ENCODE data around the gene SOHLH1.

Gene SOHLH1, protein sequence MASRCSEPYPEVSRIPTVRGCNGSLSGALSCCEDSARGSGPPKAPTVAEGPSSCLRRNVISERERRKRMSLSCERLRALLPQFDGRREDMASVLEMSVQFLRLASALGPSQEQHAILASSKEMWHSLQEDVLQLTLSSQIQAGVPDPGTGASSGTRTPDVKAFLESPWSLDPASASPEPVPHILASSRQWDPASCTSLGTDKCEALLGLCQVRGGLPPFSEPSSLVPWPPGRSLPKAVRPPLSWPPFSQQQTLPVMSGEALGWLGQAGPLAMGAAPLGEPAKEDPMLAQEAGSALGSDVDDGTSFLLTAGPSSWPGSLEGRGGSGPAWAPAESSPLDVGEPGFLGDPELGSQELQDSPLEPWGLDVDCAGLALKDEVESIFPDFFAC

GRCh38 chr9:135699440-135699839, at the start of gene SOHLH1:
SOHLH1 (minus strand) TSS chr9:135699481; CDS start chr9:135699467, 14 bp downstream.
- Histone ChIP-seq H3K36me3 (ENCODE audit: insufficient read depth, low read length) (no peaks in the 10 kb centered on the region), H3K4me2 (ENCODE audit: insufficient read depth, low read length) (no peak within 1 kb of the TSS), H3K27ac (ENCODE audit: low read length) (no peak within 1 kb of the TSS), H3K4me3 (ENCODE audit: low read depth in 1 of 2, low read length in 2 of 2) (no peak within 1 kb of the TSS), H3K4me1 (ENCODE audit: insufficient read depth, low read length) (no peaks in the 10 kb centered on the region), H4K20me1 (ENCODE audit: insufficient read depth, low read length) (no peaks in the 10 kb centered on the region), H3K79me2 (ENCODE audit: insufficient read depth, low read length) (no peaks in the 10 kb centered on the region), H3K27me3 (ENCODE audit: insufficient read depth, low read length, poor library complexity) (no peaks in the 10 kb centered on the region), H3K9ac (ENCODE audit: low read depth, low read length) (no peak within 1 kb of the TSS), H3K9me3 (ENCODE audit: insufficient read depth, low read length, severe bottlenecking) (no peaks in the 10 kb centered on the region), H2AFZ (ENCODE audit: low read depth, low read length) (no peak within 1 kb of the TSS)
- DNase-seq (no peak), ATAC-seq (ENCODE audit: insufficient read depth, low read depth) (no peak)
- TF ChIP-seq EZH2 (IDR thresholded peaks at IDR 0.05; ENCODE audit: borderline replicate concordance, low read depth, low read length, severe bottlenecking) (no peak), CTCF (IDR thresholded peaks at IDR 0.05; ENCODE audit: borderline replicate concordance, extremely low read depth, low read length, poor library complexity, severe bottlenecking) (no peak)

GRCh38 chr9:135748676-135749075, 49.4 kb upstream of the SOHLH1 start:
- H3K9ac ChIP-seq (ENCODE audit: low read depth, low read length): no peak overlapping the region
- TF ChIP-seq CTCF (IDR thresholded peaks at IDR 0.05; ENCODE audit: borderline replicate concordance, extremely low read depth, low read length, poor library complexity, severe bottlenecking) (no peak), EZH2 (IDR thresholded peaks at IDR 0.05; ENCODE audit: borderline replicate concordance, low read depth, low read length, severe bottlenecking) (no peak)
- H3K79me2 ChIP-seq (ENCODE audit: insufficient read depth, low read length): no peaks in the 10 kb centered on the region
- H4K20me1 ChIP-seq (ENCODE audit: insufficient read depth, low read length): no peaks in the 10 kb centered on the region
- H3K4me1 ChIP-seq (ENCODE audit: insufficient read depth, low read length): no peaks in the 10 kb centered on the region
- H2AFZ ChIP-seq (ENCODE audit: low read depth, low read length): no peak overlapping the region
- H3K9me3 ChIP-seq (ENCODE audit: insufficient read depth, low read length, severe bottlenecking): no peaks in the 10 kb centered on the region
- no peak overlapping the region for H3K27ac ChIP-seq (ENCODE audit: low read length)
- no peaks in the 10 kb centered on the region for H3K27me3 ChIP-seq (ENCODE audit: insufficient read depth, low read length, poor library complexity)
- H3K36me3 ChIP-seq (ENCODE audit: insufficient read depth, low read length): no peaks in the 10 kb centered on the region
- ATAC-seq (ENCODE audit: insufficient read depth, low read depth) (no peak), DNase-seq (no peak)
- no peak overlapping the region for H3K4me2 ChIP-seq (ENCODE audit: insufficient read depth, low read length)
- H3K4me3 ChIP-seq (ENCODE audit: low read depth in 1 of 2, low read length in 2 of 2): no peak overlapping the region

DNA sequence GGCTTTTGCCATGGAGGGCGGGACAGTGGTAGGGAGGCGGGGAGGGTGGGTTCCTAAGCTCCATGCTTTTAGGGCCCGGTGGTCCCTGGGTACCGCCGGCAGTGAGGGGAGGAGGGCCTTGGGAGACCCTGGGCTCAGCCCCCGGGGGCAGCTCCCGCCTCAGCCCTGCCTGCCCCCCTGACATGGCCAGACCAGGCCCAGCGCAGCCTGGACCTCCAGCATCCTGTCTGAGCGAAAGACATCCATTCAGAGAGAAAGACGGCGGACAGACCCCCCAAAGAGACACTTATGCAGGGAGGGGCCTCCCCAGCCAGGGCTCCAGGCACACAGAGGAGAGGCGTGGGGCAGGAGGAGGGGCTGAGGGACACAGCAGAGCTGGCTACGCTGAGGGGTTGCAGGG, 48.0 kb upstream of the SOHLH1 start:
- no peaks in the 10 kb centered on the region for H3K27me3 ChIP-seq (ENCODE audit: insufficient read depth, low read length, poor library complexity)

More for the DNA sequence above, 48.0 kb upstream of the SOHLH1 start:
- H3K9me3 ChIP-seq (ENCODE audit: insufficient read depth, low read length, severe bottlenecking): no peaks in the 10 kb centered on the region
- no peaks in the 10 kb centered on the region for H3K36me3 ChIP-seq (ENCODE audit: insufficient read depth, low read length)
- H3K4me3 ChIP-seq (ENCODE audit: low read depth in 1 of 2, low read length in 2 of 2): no peak overlapping the region
- no peak for ATAC-seq (ENCODE audit: insufficient read depth, low read depth)
- H3K4me2 ChIP-seq (ENCODE audit: insufficient read depth, low read length): no peak overlapping the region
- TF ChIP-seq CTCF (IDR thresholded peaks at IDR 0.05; ENCODE audit: borderline replicate concordance, extremely low read depth, low read length, poor library complexity, severe bottlenecking) (no peak), EZH2 (IDR thresholded peaks at IDR 0.05; ENCODE audit: borderline replicate concordance, low read depth, low read length, severe bottlenecking) (no peak)
- H4K20me1 ChIP-seq (ENCODE audit: insufficient read depth, low read length): no peaks in the 10 kb centered on the region
- H3K4me1 ChIP-seq (ENCODE audit: insufficient read depth, low read length): no peaks in the 10 kb centered on the region
- H3K9ac ChIP-seq (ENCODE audit: low read depth, low read length): no peak overlapping the region
- no peak overlapping the region for H2AFZ ChIP-seq (ENCODE audit: low read depth, low read length)
- H3K79me2 ChIP-seq (ENCODE audit: insufficient read depth, low read length): no peaks in the 10 kb centered on the region
- no peak overlapping the region for H3K27ac ChIP-seq (ENCODE audit: low read length)
- no peak for DNase-seq

Data from DND-41 (cell line).